ENCODE measurements around the gene KRTAP9-9. TPM values are rescaled to one million over a fixed set of nuclear protein-coding genes. Genes with fewer than 3 reads are reported as not detected.
"Not testable (repeated sequence)": the region's sequence is repeated elsewhere in the genome, so short reads cannot be mapped to it uniquely, and the experiment has no call there.

Gene KRTAP9-9
- total RNA-seq (not detected), polyA plus RNA-seq (not detected), total RNA-seq (0 reads per million in 6 experiments)

GRCh38 chr17:41255381-41256290 is at the start of gene KRTAP9-9:
Gene KRTAP9-9 (plus strand): TSS chr17:41255384.
- Mint-ChIP-seq H3K27me3 (peaks cover 0 to 27% (median 2%) of the 10 kb centered on the region in 5 donors), H3K4me1 (peaks cover 2 to 20% (median 8%) of the 10 kb centered on the region in 4 donors), H3K27ac (peak within 1 kb of the TSS in 1 of 10 donors; percentile 60)
- ATAC-seq, H3K36me3 Mint-ChIP-seq, H3K9me3 Mint-ChIP-seq, H3K4me3 Mint-ChIP-seq, DNase-seq, POLR2A ChIA-PET: not testable (repeated sequence)

- no peak overlapping the region for H3K4me3 Mint-ChIP-seq
- DNase-seq (no peak), ATAC-seq (no peak)
- peaks cover 0 to 15% (median 2%) of the 10 kb centered on the region in 5 donors for H3K27me3 Mint-ChIP-seq
- H3K27ac Mint-ChIP-seq: peak overlapping the region in 1 of 10 donors; percentile 48
- H3K9me3 Mint-ChIP-seq: peaks cover 0 to 6% (median 0%) of the 10 kb centered on the region in 9 donors
- POLR2A ChIA-PET: interaction anchor here (1.7 kb wide), 1 partner anchor 96 kb away, joined by 4 read pairs; no protein-coding TSS in a partner anchor
- H3K36me3 Mint-ChIP-seq: peaks cover 0 to 2% (median 0%) of the 10 kb centered on the region in 3 donors
- H3K4me1 Mint-ChIP-seq: peaks cover 0 to 14% (median 11%) of the 10 kb centered on the region in 4 donors
Observed at GRCh38 chr17:41211845-41212466, 43.2 kb upstream of the KRTAP9-9 start.

DNA sequence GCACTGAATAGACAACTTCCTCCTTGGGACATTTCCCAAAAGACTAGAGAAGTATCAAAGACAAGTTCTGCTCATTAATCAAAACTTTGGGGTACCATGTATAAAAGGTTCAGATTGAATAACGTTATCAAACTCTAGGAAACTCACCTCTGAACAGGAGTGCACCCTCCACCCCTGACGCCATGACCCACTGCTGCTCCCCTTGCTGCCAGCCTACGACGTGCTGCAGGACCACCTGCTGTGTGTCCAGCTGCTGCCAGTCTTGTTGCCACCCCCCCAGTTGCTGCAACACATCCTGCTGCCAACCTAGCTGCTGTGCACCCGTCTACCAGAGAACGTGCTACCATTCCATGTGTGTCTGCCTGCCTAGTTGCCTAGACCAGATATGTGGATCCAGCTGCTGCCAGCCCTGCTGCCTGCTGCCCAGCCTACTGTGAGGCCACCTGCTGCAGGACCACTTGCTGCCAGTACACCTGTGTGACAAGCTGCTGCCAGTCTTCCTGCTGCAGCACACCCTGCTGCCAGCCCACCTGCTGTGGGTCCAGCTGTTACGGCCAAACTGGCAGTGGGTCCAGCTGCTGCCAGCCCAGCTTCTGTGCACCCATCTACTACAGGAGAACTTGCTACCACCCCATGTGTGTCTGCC is 42.5 kb upstream of the KRTAP9-9 start:
- POLR2A ChIA-PET: interaction anchor here (0.7 to 1.7 kb wide), 2 partner anchors 16 to 96 kb away, joined by 4 read pairs; no protein-coding TSS in a partner anchor
- DNase-seq: no peak
- Mint-ChIP-seq H3K4me3 (no peak overlapping the region), H3K27me3 (peaks cover 0 to 16% (median 2%) of the 10 kb centered on the region in 5 donors), H3K27ac (peak overlapping the region in 2 of 10 donors; percentile 19 to 37), H3K36me3 (peaks cover 0 to 2% (median 0%) of the 10 kb centered on the region in 3 donors), H3K9me3 (peaks cover 0 to 6% (median 0%) of the 10 kb centered on the region in 9 donors), H3K4me1 (peaks cover 0 to 14% (median 11%) of the 10 kb centered on the region in 4 donors)
- no peak for ATAC-seq

DNA sequence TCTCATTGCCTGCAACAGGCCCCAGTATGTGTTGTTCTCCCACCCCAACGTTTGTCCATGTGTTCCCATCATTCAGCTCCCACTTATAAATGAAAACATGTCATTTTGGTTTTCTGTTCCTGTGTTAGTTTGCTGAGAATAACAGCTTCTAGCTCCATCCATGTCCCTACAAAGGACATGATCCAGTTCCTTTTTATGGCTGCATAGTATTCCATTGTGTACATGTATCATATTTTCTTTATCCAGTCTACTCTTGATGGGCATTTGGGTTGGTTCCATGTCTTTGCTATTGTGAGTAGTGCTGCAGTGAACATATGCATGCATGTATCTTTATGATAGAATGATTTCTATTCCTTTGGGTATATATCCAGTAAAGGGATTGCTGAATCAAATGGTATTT is 39.5 kb upstream of the KRTAP9-9 start:
- no peak for DNase-seq
- H3K4me1 Mint-ChIP-seq: peaks cover 0 to 14% (median 11%) of the 10 kb centered on the region in 4 donors
- no peak for ATAC-seq
- H3K36me3 Mint-ChIP-seq: peaks cover 0 to 4% (median 4%) of the 10 kb centered on the region in 3 donors
- peak overlapping the region in 1 of 10 donors; percentile 35 for H3K4me3 Mint-ChIP-seq
- POLR2A ChIA-PET: interaction anchor here (0.6 kb wide), 1 partner anchor 653 kb away, joined by 4 read pairs; no protein-coding TSS in a partner anchor
- peaks cover 0 to 10% (median 5%) of the 10 kb centered on the region in 9 donors for H3K9me3 Mint-ChIP-seq
- no peak overlapping the region for H3K27ac Mint-ChIP-seq
- peaks cover 0 to 12% (median 2%) of the 10 kb centered on the region in 5 donors for H3K27me3 Mint-ChIP-seq

DNA sequence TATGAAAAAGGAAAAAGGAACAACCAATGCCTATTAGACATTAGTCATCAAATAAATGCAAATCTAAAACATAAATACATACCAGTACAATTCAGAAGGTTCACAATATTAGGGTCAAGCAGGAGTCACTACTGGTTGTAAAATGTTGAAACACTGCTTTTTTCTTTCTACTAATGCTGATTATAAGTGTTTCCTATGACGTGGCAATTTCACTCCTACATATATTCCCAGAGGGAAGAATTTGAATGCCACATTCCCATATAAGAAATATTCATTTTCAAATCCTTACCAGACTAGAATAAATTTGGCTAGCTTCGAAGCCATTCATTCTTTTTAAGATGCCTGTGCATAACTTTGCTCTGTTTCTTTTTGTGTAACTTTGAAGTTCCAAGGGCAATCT is 31.4 kb upstream of the KRTAP9-9 start:
- POLR2A ChIA-PET: no interaction called here
- no peak overlapping the region for H3K27ac Mint-ChIP-seq
- ATAC-seq (no peak), DNase-seq (no peak)
- peaks cover 0 to 11% (median 1%) of the 10 kb centered on the region in 4 donors for H3K4me1 Mint-ChIP-seq
- no peak overlapping the region for H3K4me3 Mint-ChIP-seq
- H3K36me3 Mint-ChIP-seq: peaks cover 0 to 4% (median 4%) of the 10 kb centered on the region in 3 donors
- H3K9me3 Mint-ChIP-seq: peaks cover 0 to 15% (median 6%) of the 10 kb centered on the region in 9 donors
- H3K27me3 Mint-ChIP-seq: peaks cover 0 to 8% (median 3%) of the 10 kb centered on the region in 5 donors

DNA sequence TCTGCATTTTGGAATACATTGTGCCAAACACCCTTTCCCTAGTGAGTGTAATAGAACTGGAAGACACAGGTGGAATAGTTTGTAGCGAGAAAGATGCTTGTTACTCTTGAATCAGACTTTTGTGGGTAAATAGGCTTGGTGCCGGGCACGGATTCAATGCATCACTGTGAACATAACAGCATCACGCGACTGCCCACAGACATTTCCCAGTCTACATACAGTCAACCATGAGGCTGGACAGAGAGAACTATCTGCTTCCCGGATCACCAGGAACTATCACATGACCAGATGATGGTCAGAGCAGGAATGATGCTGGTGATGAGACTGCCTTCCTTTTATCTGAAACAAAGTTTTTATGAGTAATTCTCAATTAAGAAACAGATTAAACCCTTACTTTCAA is 29.1 kb upstream of the KRTAP9-9 start:
- no peak overlapping the region for H3K4me3 Mint-ChIP-seq
- peaks cover 4 to 27% (median 10%) of the 10 kb centered on the region in 4 donors for H3K4me1 Mint-ChIP-seq
- H3K36me3 Mint-ChIP-seq: no peaks in the 10 kb centered on the region
- H3K27me3 Mint-ChIP-seq: peaks cover 0 to 8% (median 3%) of the 10 kb centered on the region in 5 donors
- H3K9me3 Mint-ChIP-seq: peaks cover 0 to 9% (median 0%) of the 10 kb centered on the region in 9 donors
- peak overlapping the region in 1 of 10 donors; percentile 27 for H3K27ac Mint-ChIP-seq
- DNase-seq: no peak
- ATAC-seq: no peak
- POLR2A ChIA-PET: no interaction called here

DNA sequence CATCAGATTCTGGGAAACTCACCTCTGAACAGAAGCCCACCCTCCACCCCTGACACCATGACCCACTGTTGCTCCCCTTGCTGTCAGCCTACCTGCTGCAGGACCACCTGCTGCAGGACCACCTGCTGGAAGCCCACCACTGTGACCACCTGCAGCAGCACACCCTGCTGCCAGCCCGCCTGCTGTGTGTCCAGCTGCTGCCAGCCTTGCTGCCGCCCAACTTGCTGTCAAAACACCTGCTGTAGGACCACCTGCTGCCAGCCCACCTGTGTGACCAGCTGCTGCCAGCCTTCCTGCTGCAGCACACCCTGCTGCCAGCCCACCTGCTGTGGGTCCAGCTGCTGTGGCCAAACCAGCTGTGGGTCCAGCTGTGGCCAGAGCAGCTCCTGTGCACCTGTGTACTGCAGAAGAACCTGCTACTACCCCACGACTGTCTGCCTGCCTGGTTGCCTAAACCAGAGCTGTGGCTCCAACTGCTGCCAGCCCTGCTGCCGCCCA is 28.5 kb upstream of the KRTAP9-9 start, which contains the start of gene KRTAP9-2:
TSS of gene KRTAP9-2 (plus strand) at position 51 of the 498 bp plus-strand sequence. CDS start at position 58, 7 bp downstream.
- H3K4me1 Mint-ChIP-seq: peaks cover 4 to 23% (median 9%) of the 10 kb centered on the region in 4 donors
- POLR2A ChIA-PET, ATAC-seq, H3K4me3 Mint-ChIP-seq, DNase-seq, H3K36me3 Mint-ChIP-seq, H3K27me3 Mint-ChIP-seq, H3K9me3 Mint-ChIP-seq: not testable (repeated sequence)
- peak within 1 kb of the TSS in 1 of 10 donors; percentile 27 for H3K27ac Mint-ChIP-seq

DNA sequence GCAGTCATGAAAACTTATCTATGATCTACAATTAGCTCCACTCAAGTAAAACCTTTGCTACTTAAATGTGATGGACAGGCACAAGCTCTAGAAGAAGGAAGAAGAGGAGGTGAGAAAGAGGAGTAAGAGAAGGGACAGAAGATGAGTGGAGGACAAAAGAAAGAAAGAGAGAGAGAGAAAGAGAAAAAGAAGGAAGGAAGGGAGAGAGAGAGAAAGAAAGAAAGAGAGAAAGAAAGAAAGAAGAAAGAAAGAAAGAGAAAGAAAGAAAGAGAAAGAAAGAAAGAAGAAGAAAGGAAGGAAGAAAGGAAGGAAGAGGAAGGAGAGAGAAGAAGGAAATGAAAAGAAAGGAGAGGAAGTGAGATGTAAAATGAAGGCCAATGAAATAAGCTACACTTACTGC is 25.1 kb upstream of the KRTAP9-9 start:
- H3K4me3 Mint-ChIP-seq: no peak overlapping the region

DNA sequence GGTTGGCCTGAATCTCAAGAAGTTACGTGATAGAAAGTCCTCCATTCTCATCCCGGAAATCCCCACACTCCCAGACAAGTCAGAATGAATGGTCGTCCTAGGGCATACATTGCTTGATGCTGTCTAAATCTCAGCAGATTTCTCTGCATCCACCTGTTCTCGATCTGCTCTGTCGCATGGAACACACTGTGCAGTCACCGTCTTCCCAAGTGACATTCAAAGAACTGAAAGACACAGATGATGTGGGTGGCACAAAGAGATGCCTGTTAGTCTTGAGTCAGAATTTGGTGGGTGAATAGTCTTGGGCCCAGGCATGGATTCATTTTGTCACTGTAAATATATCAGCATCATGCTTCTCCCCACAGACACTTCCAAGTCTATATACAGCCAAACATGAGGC is 23.5 kb upstream of the KRTAP9-9 start:
- Mint-ChIP-seq H3K9me3 (peaks cover 0 to 9% (median 0%) of the 10 kb centered on the region in 9 donors), H3K27ac (peak overlapping the region in 2 of 10 donors; percentile 35 to 41), H3K4me3 (no peak overlapping the region), H3K36me3 (no peaks in the 10 kb centered on the region), H3K4me1 (peaks cover 4 to 16% (median 11%) of the 10 kb centered on the region in 4 donors), H3K27me3 (peaks cover 3 to 10% (median 5%) of the 10 kb centered on the region in 5 donors)
- no peak for ATAC-seq
- DNase-seq: no peak
- POLR2A ChIA-PET: no interaction called here

More for the DNA sequence above, 25.1 kb upstream of the KRTAP9-9 start:
- H3K36me3 Mint-ChIP-seq: no peaks in the 10 kb centered on the region
- POLR2A ChIA-PET: no interaction called here
- peak overlapping the region in 4 of 10 donors; percentile 10 to 52 (median 28) for H3K27ac Mint-ChIP-seq
- no peak for ATAC-seq
- no peak for DNase-seq
- H3K9me3 Mint-ChIP-seq: peaks cover 0 to 9% (median 0%) of the 10 kb centered on the region in 9 donors
- peaks cover 0 to 7% (median 4%) of the 10 kb centered on the region in 5 donors for H3K27me3 Mint-ChIP-seq
- peaks cover 4 to 16% (median 10%) of the 10 kb centered on the region in 4 donors for H3K4me1 Mint-ChIP-seq

DNA sequence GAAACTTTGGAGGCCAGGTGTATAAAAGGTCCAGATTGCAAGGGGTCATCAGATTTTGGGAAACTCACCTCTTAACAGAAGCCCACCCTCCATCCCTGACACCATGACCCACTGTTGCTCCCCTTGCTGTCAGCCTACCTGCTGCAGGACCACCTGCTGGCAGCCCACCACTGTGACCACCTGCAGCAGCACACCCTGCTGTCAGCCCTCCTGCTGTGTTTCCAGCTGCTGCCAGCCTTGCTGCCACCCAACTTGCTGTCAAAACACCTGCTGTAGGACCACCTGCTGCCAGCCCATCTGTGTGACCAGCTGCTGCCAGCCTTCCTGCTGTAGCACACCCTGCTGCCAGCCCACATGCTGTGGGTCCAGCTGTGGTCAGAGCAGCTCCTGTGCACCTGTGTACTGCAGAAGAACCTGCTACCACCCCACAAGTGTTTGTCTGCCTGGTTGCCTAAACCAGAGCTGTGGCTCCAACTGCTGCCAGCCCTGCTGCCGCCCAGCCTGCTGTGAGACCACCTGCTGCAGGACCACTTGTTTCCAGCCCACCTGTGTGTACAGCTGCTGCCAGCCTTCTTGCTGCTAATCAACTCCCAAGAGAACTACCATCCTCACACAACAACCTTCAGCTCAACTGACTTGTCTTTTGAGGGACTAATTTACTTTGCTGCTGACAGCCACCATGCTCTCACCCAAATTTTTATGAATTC is 22.6 kb upstream of the KRTAP9-9 start, which contains the start of gene KRTAP9-3:
TSS of gene KRTAP9-3 (plus strand) at position 51 of the 707 bp plus-strand sequence. CDS start at position 104, 53 bp downstream.
- not testable (repeated sequence) for H3K9me3 Mint-ChIP-seq, H3K36me3 Mint-ChIP-seq, H3K4me3 Mint-ChIP-seq, ATAC-seq, H3K27me3 Mint-ChIP-seq, DNase-seq
- POLR2A ChIA-PET: interaction anchor here (0.6 to 1.4 kb wide), 2 partner anchors 76 to 868 kb away, joined by 3 to 4 read pairs; partner anchors contain the start of gene KRTAP16-1
- H3K4me1 Mint-ChIP-seq: peaks cover 4 to 16% (median 11%) of the 10 kb centered on the region in 4 donors
- H3K27ac Mint-ChIP-seq: peak within 1 kb of the TSS in 2 of 10 donors; percentile 35 to 41

GRCh38 chr17:41237116-41237515 is 18.1 kb upstream of the KRTAP9-9 start:
- H3K4me1 Mint-ChIP-seq, DNase-seq, POLR2A ChIA-PET, H3K4me3 Mint-ChIP-seq, H3K27me3 Mint-ChIP-seq, ATAC-seq, H3K27ac Mint-ChIP-seq, H3K36me3 Mint-ChIP-seq: not testable (repeated sequence)
- peaks cover 0 to 10% (median 3%) of the 10 kb centered on the region in 9 donors for H3K9me3 Mint-ChIP-seq
